ENCODE data around the gene SLC10A3.
A peak's percentile ranks its signal among the peaks of the same experiment; 100 is the strongest.

The SLC10A3 gene

DNA sequence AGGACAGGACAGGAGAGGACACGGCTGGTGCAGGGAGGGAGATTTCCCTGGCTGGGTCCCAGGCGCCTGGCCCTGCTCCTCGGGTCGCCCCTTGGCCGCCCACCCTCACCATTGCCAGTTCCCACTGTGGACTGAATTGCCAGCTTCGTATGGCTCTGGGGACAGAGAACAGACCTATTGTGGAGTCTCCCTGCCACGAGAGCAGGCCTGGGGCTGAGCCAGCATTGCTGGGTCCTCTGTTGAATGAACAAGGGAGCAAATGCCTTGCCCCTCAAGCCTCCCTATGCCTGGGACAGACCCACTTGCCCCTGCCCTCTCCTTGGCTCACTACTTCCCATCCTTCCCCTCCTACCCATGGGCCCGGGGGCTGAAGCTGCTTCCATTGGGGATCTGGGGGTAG, 28.0 kb downstream of the SLC10A3 start:
- no peak for DNase-seq

DNA sequence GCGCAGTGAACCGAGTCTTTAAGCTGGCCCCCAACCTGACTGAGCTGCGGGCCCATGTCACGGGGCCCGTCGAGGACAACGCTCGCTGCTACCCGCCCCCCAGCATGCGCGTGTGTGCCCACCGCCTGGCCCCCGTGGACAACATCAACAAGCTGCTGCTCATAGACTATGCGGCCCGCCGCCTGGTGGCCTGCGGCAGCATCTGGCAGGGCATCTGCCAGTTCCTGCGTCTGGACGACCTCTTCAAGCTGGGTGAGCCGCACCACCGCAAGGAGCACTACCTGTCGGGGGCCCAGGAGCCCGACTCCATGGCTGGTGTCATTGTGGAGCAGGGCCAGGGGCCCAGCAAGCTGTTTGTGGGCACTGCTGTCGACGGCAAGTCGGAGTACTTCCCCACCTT, 30.1 kb downstream of the SLC10A3 start:
- no peak for DNase-seq

DNA sequence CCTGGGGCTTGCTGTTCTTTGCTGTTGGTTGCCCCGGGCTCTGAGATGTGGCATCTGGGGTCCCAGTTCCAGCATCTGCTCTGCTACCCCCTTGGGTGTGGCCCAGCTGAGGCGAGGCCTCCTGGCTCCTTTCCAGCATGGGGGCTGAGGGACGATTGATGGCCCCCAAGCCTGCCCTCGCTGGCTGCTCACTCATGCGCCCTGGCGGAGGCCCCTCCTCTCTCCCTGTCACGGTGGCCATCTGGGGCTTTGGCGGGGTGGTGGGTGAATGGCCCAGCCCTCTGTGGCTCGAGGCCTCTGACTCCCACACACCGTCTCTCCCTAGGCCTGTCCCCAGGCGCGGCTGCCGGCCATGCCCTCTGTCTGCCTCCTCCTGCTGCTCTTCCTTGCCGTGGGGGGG, 30.6 kb downstream of the SLC10A3 start:
- DNase-seq, result no peak

DNA sequence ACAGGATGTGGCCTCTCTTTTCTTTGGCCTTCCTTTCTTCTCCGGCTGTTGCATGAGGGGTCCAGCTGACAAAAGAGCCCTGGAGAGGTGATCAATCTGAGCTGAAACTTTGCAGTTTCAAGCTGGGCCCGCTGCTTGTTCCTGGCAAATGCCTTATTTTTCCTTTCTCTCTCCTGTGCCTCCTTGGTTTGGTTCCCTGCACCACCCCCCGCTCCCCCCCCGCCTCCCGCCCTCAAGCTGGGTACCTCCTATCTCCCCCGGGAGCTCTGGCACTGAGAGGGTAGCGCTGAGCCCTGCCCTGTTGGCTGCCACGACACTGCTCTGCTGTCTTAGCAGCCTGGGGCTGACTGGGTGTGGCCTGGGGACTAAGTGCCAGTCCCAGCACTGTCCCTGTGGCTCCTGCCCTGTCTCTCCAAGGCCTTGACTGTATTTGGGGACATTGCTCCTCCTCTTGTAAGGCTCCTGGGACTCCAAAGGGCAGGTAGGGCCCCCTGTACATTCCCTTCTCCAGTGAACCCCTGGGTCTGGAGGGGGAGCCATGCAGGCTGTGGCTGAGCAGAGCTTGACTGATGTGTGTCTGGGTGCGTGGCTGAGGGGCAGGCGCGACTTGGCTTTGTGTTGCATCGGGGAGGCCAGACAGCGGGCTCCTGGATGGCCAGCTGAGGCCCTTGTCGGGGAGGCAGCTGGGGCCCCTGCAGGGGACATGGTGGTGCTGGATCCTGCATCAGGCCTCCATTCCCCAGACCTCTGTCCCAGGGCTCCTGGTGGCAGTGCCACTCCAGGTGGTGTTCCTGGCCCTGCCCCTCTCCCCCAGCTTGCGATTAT, 31.3 kb downstream of the SLC10A3 start:
- DNase-seq, result no peak

DNA sequence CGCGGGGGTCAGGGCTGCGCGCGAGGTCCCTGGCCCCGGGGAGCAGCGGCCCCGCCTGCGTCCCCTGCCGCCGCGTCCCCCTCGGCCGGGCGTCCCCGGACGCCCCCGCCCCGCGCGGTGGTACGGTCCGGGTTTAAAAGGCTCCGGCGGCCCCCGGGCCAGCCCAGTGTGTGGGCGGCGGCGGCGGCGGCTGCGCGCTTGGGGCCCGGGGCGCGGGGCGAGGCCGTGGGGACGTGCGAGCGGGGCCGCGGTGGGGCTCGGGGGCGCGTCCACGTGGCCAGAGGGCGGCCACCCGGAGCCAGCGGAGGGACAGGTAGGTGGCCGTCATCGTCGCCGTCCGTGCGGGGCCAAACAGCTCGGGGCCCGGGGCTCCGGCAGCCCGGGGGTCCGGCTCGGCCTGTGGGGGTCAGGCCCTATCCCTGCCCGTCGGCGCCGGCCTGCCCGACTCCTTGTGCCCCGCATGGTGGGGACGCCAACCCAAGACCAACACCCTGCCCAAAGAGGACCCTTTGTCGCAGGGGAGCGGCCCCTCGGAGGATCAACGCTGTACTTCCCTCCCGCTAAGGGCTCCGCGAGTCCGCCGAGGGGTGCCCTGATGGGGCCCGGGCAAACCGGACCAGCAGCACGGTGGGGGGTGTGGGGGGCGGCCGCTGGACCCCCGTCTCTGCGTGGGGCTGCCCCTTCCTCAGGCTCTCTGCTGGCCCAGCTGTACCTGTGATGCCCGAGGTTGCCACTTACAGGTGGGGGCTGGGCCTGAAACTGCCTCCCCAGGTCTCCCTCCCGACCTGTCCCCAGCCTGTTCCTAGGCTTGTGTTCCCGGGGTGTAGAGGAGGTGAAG, 32.1 kb downstream of the SLC10A3 start, which contains the start of gene PLXNA3:
PLXNA3 (plus strand) TSS at position 166 of the 838 bp plus-strand sequence. CDS start 1,903 bp downstream, outside the sequence.
- peak; percentile 48 to 58 for DNase-seq

DNA sequence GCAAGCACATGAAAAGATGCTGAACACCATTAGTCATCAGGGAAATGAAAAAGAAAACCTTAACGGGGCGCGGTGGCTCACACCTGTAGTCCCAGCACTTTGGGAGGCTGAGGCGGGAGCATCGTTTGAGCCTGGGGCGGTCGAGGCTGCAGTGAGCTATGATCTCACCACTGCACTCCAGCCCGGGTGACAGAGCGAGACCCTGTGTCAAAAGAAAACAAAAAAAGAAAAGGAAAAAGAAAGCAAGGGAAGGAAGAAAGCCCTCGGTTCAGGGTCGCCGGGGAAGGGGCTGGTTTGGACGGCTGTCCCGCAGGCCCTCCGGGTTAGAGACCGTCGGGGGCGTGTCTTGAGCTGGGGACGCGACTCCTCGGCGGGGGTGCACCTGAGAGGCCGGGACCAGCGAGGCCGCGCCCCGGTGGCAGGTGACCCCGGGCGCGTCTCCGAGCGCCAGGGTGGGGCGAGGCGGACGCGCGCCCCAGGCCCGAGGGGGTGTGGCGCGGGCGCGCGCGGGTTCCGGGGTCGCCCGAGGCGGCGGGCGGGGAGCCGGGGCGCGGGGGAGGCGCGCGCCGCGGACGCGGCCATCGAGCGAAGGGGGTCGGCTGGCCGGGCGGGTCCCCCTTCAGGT, 32.8 kb downstream of the SLC10A3 start:
- peak; percentile 25 to 26 for DNase-seq

DNA sequence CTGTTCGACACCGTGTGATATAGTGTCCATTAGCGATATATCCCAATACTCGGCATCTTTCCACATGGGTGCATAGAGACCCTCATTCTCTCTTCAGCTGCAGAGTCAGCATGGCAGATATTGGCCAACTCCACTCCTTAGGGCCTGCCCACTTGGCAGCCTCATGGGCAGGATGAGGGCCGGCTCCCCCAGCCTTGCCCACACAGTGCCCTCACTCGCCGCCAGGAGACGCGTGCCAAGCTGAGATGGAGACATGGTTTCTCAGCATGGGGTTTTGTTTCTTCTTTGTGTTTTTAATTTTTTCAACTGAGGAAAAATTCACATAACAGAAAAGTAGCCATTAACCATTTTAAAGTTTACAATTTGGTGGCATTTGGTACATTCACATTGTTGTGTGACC, 37.6 kb downstream of the SLC10A3 start:
- no peak for DNase-seq

DNA sequence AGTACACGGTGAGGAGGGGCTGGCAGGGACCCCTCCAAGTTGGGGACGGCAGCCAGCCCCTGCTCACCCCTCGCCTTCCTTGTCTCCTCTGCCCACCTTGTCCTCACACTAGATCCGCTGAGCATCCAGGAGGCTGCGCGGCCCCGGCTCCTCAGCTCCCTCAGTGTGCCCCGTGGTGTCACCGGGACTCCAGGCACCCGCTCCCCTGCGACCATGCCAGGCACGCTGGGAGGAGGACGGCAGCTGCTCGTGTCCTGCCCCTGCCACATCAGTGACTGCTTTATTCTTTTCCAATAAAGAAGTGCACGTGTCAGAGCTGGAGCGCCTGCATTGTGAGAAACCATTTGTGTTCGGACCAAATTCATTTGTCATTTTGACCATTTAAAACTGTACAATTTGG, 40.1 kb downstream of the SLC10A3 start:
- DNase-seq, result no peak

DNA sequence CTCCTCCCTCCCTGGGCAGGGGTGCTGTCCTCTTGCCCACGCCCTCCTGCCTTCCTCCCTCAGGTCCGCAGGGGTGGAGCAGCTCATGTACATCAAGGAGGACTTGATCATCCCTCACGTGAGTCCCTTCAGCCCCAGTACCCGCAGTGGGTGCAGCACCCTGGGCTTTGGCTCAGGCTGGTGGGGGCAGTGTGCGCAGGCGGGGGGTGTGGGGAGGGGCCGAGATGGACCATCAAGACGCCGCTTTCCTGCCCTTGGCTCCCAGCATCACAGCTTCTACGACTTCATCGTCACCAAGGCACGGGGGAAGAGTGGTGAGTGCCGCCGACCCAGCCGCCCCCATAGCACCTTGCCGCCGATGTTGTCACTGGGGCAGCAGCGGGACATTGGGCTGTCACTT, 40.8 kb downstream of the SLC10A3 start:
- DNase-seq, result no peak

DNA sequence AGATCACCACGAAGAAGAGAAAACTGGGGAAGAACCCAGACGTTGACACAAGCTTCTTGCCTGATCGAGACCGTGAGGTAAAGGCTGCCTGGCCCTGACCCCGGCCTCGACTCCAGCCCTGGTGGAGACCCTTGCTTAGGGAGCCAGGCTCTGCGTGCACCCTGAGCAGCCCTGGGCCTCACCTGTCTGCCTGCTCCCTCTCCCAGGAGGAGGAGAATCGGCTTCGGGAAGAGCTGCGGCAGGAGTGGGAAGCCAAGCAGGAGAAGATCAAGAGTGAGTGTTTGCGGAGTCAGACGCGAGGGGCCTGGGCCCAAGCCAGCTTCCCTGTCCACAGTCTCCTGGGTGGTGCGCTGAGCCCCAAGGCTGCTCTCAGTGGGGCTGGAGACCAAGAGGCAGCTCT, 41.9 kb downstream of the SLC10A3 start:
- no peak for DNase-seq

DNA sequence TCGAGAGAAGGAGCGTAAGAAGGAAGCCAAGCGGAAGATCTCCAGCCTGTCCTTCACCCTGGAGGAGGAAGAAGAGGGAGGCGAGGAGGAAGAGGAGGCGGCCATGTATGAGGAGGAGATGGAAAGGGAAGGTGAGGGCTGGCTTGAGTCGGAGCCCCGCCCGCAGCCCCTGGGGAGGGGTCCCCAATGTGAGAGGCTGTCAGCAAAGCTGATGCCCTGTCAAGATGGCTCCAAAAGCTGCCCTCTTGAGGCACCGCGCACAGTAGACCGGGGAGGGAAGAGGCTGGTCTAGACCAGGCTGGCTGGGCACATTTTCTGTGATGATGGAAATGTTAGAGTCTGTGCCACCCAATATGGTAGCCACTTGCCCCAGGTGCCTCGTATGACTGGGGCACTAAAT, 44.0 kb downstream of the SLC10A3 start:
- DNase-seq, result no peak

DNA sequence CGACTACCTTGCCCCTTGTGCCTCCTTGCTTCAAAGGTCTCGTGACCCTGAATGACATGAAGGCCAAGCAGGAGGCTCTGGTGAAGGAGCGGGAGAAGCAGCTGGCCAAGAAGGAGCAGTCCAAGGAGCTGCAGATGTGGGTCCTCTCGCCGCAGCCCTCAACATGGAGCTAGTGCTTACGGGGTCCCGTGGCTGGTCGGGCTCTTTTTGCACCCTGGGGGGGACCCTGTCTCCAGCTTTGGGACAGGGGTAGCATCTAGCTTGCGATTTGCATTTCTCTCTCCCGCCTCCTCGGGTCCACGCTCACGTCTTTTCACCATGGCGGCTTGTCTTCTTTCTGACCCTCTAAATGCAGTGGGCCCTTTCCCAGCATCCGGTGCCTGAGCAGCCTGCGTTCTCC, 44.7 kb downstream of the SLC10A3 start:
- DNase-seq, result no peak

DNA sequence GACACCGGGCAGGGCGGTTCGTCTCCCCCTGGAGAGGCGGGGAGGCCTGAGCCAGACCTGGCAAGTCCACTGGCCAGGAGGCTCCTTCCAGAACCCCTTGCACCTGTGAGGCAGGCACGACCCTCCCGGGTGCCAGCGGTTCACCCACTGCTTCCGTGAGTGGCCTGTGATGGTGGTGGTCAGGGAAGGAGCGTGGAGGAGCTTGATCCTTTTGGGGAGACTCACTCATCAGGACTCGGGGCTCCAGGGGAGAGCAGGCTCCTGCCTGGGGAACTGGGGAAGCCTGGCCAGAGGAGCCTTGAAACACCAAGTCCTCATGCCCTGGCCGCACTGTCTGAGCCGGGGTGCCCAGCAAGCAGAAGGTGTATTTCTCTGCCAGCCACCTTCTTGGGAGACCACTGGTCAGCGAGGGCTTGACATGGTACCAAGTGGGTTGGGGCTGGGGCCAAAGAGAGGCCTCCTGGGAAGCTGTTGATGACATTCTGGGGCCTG, 45.6 kb downstream of the SLC10A3 start:
- DNase-seq, result no peak

DNA sequence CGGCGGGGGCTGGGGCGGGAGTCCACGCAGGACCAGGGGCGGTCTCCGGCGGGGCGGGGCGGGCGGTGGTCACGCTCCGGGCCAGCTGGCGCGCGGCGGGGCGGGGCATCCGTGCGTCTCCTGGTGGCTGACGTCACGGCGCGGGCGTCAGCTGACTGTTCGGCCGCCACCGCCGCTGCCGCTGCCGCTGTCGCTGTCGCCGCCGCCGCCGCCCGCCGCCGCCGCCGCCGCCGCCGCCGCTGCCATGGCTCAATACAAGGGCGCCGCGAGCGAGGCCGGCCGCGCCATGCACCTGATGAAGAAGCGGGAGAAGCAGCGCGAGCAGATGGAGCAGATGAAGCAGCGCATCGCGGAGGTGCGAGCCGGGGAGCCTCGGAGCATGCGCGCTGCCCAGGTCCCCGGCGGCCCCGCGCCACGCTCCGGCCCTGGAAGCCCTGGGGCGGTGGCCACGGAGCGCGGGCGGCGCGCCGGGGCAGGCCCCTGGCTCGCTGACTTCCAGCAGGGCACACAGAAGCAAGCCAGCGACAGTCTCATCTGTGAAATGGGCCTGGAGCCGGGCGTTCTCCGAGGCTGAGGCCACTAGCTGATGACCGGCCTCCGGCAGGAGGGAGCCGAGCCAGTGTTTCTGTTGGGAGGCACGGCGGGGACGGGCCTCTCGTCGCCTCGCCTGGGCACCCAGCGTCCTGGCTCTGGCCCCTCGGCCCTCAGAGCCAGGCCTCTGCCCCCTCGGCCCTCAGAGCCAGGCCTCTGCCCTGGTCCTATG, 46.3 kb downstream of the SLC10A3 start, which contains the start of gene FAM50A:
FAM50A (plus strand) TSS at position 150 of the 763 bp plus-strand sequence; CDS start at position 245, 95 bp downstream.
- peak; percentile 60 to 62 for DNase-seq

DNA sequence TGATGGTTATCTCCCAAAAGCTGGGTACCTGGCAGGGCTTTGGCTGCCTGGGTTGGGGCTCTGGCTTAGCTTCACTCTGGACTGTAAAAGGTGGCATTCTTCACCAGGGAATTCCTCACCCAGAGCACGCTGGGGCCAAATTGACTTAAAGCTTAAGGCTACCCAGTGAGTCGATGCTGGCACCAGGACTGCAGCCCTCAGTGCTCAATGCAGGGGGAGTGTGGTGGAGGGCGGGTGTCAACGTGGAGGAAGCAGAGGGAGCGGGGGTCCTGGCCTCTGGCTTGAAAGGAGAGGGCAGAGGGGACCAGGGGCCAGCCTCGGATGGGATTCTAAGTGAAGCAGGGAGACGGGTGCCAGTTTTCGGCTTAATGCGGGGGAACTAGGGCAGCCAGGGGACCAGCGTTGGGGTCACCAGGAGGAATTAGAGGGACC, 46.9 kb downstream of the SLC10A3 start:
- DNase-seq, result no peak

DNA sequence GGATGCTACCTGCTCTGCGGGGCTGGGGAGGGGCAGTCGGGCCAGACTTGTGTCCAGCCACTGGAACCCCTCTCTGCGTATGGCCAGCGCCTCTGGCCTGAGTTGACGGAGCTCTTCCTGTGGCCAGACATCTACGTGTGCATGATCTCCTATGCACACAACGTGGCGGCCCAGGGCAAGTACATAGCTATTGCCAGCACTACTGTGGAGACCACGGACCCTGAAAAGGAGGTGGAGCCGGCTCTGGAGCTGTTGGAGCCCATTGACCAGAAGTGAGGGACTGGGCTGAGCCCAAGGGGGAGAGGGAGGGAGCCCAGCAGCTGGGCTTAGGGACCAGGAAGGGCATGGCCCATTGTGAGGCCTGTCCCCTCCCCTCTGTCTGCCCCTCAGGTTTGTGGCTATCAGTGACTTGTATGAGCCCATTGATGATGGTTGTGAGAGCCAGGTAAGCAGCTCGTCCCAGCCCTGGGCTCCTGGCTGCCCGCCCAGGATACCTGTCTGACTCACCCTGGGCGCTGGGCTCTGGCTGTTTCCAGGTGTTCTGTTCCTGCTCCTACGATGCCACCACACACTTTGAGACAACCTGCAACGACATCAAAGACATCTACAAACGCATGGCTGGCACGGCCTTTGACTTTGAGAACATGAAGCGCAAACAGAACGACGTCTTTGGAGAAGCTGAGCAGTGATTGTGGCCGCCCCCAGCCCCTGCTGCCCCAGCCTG, 48.3 kb downstream of the SLC10A3 start:
- DNase-seq, result no peak

DNA sequence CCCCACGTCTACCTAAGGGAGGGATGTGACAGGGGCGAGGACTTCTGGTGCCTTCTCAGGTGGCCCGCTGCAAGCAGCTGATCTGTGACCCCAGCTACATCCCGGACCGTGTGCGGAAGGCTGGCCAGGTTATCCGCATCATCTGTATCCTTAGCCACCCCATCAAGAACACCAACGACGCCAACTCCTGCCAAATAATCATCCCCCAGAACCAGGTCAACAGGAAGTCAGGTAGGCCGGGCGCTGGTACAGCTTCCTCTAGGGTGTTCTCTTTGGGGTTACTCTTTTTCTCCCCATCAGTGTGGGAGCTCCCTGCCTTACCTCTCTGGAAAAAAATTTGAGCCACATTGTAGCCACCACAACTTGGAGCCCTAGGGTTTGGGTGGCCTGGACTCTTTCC, 48.9 kb downstream of the SLC10A3 start:
- no peak for DNase-seq

DNA sequence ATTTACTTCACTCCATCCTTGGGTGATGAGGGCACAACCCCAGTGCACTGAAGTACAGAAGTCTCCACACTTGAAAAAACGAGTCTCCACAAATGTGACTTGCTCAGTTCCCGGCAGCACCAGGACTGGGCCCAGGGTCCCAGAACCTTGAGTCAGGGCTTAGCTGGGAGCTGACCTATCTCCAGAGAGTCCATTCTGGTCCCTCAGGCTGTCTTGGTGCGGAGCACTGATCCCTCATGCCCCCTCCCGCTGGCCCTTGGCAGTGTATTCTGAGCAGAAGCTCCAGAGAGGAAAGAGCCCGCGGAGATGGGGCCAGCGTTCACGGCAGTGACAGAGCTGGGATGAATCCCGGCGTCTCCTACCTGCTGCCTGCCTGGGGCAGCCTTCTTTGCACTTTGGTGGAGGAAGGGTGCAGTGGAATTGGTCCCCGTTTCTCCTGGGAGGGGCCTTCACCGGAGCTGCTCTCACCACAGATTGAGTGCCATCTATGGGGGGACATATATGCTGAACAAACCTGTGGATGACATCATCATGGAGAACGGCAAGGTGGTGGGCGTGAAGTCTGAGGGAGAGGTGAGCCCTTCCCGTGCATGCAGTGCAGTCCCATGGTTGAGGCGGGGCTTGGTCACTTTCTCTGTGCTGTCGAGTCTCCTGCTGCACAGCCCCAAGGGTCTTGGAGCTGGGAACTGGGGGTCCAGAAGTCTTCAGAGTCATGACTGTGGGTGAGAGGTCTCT, 49.6 kb downstream of the SLC10A3 start:
- DNase-seq, result no peak

DNA sequence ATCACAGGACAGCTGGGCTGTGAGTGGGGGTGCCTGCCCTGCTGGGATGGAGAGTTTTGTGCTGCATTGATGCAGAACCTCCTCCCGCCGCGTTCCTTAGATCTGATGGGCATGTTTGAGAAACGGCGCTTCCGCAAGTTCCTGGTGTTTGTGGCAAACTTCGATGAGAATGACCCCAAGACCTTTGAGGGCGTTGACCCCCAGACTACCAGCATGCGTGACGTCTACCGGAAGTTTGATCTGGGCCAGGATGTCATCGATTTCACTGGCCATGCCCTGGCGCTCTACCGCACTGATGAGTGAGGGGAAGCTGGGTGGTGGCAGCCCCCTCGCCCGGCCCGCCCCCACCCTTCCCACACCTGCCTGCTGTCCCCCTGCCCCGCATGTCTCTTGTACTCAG, 50.6 kb downstream of the SLC10A3 start:
- DNase-seq, result no peak

DNA sequence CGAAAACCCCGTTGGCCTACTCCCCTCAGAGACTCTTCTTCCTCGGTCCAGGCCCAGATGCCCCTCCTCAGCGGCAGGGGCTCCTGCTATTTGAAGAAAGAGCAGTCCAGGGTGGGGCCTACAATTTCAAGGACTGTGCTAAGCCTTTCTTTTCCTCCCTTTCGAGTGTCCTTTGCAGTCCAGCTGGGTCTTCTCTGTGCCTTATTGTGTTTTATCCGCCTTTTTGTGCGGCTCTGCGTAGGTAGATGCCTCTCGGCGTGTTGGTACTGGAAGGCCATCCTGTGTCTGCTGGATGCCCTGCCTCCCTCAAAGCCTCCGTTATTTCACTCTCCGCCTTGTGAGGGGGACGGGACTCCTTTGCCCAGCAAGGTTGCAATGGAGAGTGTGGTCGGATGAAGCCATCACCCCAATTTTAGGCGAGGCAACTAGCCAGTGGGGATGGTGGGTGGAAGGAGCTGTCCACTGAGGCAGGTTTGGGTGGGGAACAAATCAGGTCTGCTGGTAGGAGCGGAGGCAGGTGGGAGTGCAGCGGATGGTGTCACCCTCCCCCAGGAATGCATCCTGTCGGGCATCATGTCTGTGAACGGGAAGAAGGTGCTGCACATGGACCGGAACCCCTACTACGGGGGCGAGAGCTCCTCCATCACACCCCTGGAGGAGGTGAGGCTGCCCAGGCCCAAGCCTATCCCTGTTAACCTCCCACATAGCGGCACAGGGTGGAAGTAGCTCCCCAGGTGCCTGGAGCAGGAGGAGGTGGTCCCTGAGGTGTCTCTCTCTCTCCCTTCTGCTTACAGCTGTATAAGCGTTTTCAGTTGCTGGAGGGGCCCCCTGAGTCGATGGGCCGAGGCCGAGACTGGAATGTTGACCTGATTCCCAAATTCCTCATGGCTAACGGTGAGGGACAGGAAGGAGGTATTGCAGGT, 52.2 kb downstream of the SLC10A3 start:
- no peak for DNase-seq

Measured in stimulated activated CD4-positive, alpha-beta T cell treated with anti-CD3 and anti-CD28 coated beads, Interleukin-2, amount 100 ng/mL, for 48 hours (primary cell).